Endothelial cell (in vitro differentiated cells): ENCODE measurements around the gene EDIL3. TPM values are rescaled to one million over a fixed set of nuclear protein-coding genes. Genes with fewer than 3 reads are reported as not detected.

Experiments
- DNase-seq: peaks from one replicate; pipeline ENCODE4 v3.0.0; 2021; ENCODE audit warnings: low spot score
- H3K27ac Mint-ChIP-seq: one replicate; pipeline ENCODE4 v1.8.0; 2021; ENCODE audit warnings: mixed read lengths, inconsistent platforms; ENCODE audit not compliant: unreplicated experiment
- H3K27me3 Mint-ChIP-seq: one replicate; pipeline ENCODE4 v1.8.0; 2021; ENCODE audit warnings: mild to moderate bottlenecking, moderate library complexity, mixed read lengths, inconsistent platforms; ENCODE audit not compliant: unreplicated experiment
- H3K36me3 Mint-ChIP-seq: one replicate; pipeline ENCODE4 v1.8.0; 2021; ENCODE audit warnings: mild to moderate bottlenecking, low read depth, mixed read lengths, inconsistent platforms; ENCODE audit not compliant: unreplicated experiment
- H3K4me1 Mint-ChIP-seq: one replicate; pipeline ENCODE4 v1.8.0; 2021; ENCODE audit warnings: mild to moderate bottlenecking, mixed read lengths, inconsistent platforms; ENCODE audit not compliant: unreplicated experiment
- H3K4me3 Mint-ChIP-seq: one replicate; pipeline ENCODE4 v1.8.0; 2021; ENCODE audit warnings: mild to moderate bottlenecking, mixed read lengths, inconsistent platforms; ENCODE audit not compliant: unreplicated experiment
- H3K9me3 Mint-ChIP-seq: one replicate; pipeline ENCODE4 v1.8.0; 2021; ENCODE audit warnings: mixed read lengths, inconsistent platforms; ENCODE audit not compliant: unreplicated experiment
- CTCF ChIP-seq: fragments of 200-600 bp; sonication (generic); IDR thresholded peaks from one replicate; pipeline ENCODE4 v1.5.0; 2021; ENCODE audit warnings: antibody characterized with exemption; ENCODE audit not compliant: unreplicated experiment
- total RNA-seq: library from RNA; stranded (reverse); fragmentation: NEBNext Ultra II Directional; extraction: Animal tissue kit (Norgen Biotek cat#: 25700); gene quantifications from one replicate; pipeline ENCODE4 v1.2.1, GENCODE V29; 2021; ENCODE audit not compliant: unreplicated experiment

The EDIL3 gene
- total RNA-seq, 1 donor from 2014 or later: 74.6 TPM

GRCh38 chr5:83973925-83974815, 410.5 kb downstream of the EDIL3 start:
- H3K4me3 Mint-ChIP-seq: no peak overlapping the region

GRCh38 chr5:83972909-83973308, 411.8 kb downstream of the EDIL3 start:
- no peaks in the 10 kb centered on the region for H3K36me3 Mint-ChIP-seq
- no peak overlapping the region for H3K4me3 Mint-ChIP-seq
- no peaks in the 10 kb centered on the region for H3K9me3 Mint-ChIP-seq
- TF ChIP-seq CTCF: no peak
- H3K27me3 Mint-ChIP-seq: peaks cover 2% of the 10 kb centered on the region
- DNase-seq: no peak
- H3K27ac Mint-ChIP-seq: no peak overlapping the region
- H3K4me1 Mint-ChIP-seq: peaks cover 8% of the 10 kb centered on the region

More at GRCh38 chr5:83973925-83974815, 410.5 kb downstream of the EDIL3 start:
- no peak for TF ChIP-seq CTCF
- Mint-ChIP-seq H3K27ac (no peak overlapping the region), H3K9me3 (no peaks in the 10 kb centered on the region), H3K27me3 (peaks cover 2% of the 10 kb centered on the region), H3K4me1 (peaks cover 8% of the 10 kb centered on the region), H3K36me3 (no peaks in the 10 kb centered on the region)
- DNase-seq: no peak

GRCh38 chr5:83972236-83972635, 412.4 kb downstream of the EDIL3 start:
- Mint-ChIP-seq H3K27me3 (peaks cover 2% of the 10 kb centered on the region), H3K36me3 (no peaks in the 10 kb centered on the region), H3K4me1 (peaks cover 8% of the 10 kb centered on the region), H3K4me3 (no peak overlapping the region), H3K9me3 (no peaks in the 10 kb centered on the region), H3K27ac (no peak overlapping the region)
- no peak for DNase-seq
- TF ChIP-seq CTCF: no peak

GRCh38 chr5:83967417-83967816, 417.3 kb downstream of the EDIL3 start:
- no peak for TF ChIP-seq CTCF
- H3K4me1 Mint-ChIP-seq: peaks cover 15% of the 10 kb centered on the region
- no peak for DNase-seq
- no peaks in the 10 kb centered on the region for H3K36me3 Mint-ChIP-seq
- no peaks in the 10 kb centered on the region for H3K9me3 Mint-ChIP-seq
- peaks cover 5% of the 10 kb centered on the region for H3K27me3 Mint-ChIP-seq
- no peak overlapping the region for H3K27ac Mint-ChIP-seq
- H3K4me3 Mint-ChIP-seq: no peak overlapping the region

- Mint-ChIP-seq H3K4me3 (no peak overlapping the region), H3K27ac (no peak overlapping the region)
- DNase-seq: no peak
Measured at GRCh38 chr5:83965441-83965840, 419.2 kb downstream of the EDIL3 start.

More at GRCh38 chr5:83965441-83965840, 419.2 kb downstream of the EDIL3 start:
- H3K4me1 Mint-ChIP-seq: peaks cover 12% of the 10 kb centered on the region
- TF ChIP-seq CTCF: no peak
- no peaks in the 10 kb centered on the region for H3K36me3 Mint-ChIP-seq
- H3K27me3 Mint-ChIP-seq: peaks cover 5% of the 10 kb centered on the region
- no peaks in the 10 kb centered on the region for H3K9me3 Mint-ChIP-seq
